ENCODE measurements around the gene SLC4A3. TPM values are rescaled to one million over a fixed set of nuclear protein-coding genes. Genes with fewer than 3 reads are reported as not detected.

SLC4A3 gene
- total RNA-seq, 1 experiment from 2014 or later, result 23.0 TPM

DNA sequence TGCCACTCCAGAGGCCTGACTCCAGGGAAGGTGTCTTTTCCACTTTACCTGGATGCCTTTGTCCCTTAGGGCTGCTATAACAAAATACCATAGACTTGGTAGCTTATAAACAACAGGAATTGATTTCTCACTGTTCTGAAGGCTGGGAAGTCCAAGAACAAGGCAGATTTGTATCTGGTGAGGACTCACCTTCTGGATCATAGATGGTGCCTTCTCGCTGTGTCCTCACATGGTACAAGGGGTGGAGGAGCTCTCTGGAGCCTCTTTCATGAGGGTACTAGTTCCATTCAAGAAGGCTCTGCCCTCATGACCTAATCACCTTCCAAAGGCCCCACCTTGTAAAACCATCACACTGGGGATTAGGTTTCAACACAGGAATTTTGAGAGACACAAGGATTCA, 52.1 kb downstream of the SLC4A3 start:
- no peaks in the 10 kb centered on the region for H3K36me3 ChIP-seq (ENCODE audit: control insufficient read depth in 1 of 2, insufficient read depth in 2 of 2, low read length in 2 of 2)
- intact Hi-C loops (cut with micrococcal nuclease), result no loop called here
- POLR2A ChIA-PET, result interaction anchor here (0.8 kb wide), 1 partner anchor 29 kb away, joined by 3 read pairs; no protein-coding TSS in a partner anchor
- H3K4me2 ChIP-seq (ENCODE audit: low read length), result no peak overlapping the region
- no peaks in the 10 kb centered on the region for H3K9me2 ChIP-seq (ENCODE audit: insufficient read depth)
- H3K79me2 ChIP-seq (ENCODE audit: insufficient read depth, low read length), result no peaks in the 10 kb centered on the region
- peaks cover 0 to 22% of the 10 kb centered on the region in 2 experiments; a peak in 1 of 4 replicates for H3K9me3 ChIP-seq (ENCODE audit: control insufficient read depth in 1 of 2, insufficient read depth in 1 of 2, low read depth in 1 of 2, low read length in 2 of 2)
- RAD21 ChIA-PET (ENCODE audit: low non-redundant PET in 1 of 2, low total read pairs in 2 of 2, uncharacterized antibody in 2 of 2, unreplicated experiment in 2 of 2), result no interaction called here
- no peak overlapping the region for H3K9ac ChIP-seq (ENCODE audit: low read length)
- TF ChIP-seq ZNF274 (IDR thresholded peaks at IDR 0.05; ENCODE audit: low read depth, low read length), result no peak
- TF ChIP-seq, protein P1, sequence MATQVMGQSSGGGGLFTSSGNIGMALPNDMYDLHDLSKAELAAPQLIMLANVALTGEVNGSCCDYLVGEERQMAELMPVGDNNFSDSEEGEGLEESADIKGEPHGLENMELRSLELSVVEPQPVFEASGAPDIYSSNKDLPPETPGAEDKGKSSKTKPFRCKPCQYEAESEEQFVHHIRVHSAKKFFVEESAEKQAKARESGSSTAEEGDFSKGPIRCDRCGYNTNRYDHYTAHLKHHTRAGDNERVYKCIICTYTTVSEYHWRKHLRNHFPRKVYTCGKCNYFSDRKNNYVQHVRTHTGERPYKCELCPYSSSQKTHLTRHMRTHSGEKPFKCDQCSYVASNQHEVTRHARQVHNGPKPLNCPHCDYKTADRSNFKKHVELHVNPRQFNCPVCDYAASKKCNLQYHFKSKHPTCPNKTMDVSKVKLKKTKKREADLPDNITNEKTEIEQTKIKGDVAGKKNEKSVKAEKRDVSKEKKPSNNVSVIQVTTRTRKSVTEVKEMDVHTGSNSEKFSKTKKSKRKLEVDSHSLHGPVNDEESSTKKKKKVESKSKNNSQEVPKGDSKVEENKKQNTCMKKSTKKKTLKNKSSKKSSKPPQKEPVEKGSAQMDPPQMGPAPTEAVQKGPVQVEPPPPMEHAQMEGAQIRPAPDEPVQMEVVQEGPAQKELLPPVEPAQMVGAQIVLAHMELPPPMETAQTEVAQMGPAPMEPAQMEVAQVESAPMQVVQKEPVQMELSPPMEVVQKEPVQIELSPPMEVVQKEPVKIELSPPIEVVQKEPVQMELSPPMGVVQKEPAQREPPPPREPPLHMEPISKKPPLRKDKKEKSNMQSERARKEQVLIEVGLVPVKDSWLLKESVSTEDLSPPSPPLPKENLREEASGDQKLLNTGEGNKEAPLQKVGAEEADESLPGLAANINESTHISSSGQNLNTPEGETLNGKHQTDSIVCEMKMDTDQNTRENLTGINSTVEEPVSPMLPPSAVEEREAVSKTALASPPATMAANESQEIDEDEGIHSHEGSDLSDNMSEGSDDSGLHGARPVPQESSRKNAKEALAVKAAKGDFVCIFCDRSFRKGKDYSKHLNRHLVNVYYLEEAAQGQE (IDR thresholded peaks at IDR 0.05; ENCODE audit: low read depth), result no peak
- TF ChIP-seq SP1 (IDR thresholded peaks at IDR 0.05; ENCODE audit: low read depth), result no peak
- TF ChIP-seq ELF1 (IDR thresholded peaks at IDR 0.05; ENCODE audit: borderline replicate concordance, low read depth), result no peak
- no peak for TF ChIP-seq CBX3 (IDR thresholded peaks at IDR 0.05; ENCODE audit: low read depth)
- no peak for TF ChIP-seq FOSL1 (IDR thresholded peaks at IDR 0.05; ENCODE audit: low read depth)
- no peak for TF ChIP-seq EZH2phosphoT487 (IDR thresholded peaks at IDR 0.05; ENCODE audit: borderline replicate concordance)
- no peak for TF ChIP-seq EZH2 (IDR thresholded peaks at IDR 0.05)
- TF ChIP-seq POLR2AphosphoS5 (IDR thresholded peaks at IDR 0.05; ENCODE audit: low read depth, low read length), result no peak
- TF ChIP-seq YY1 (IDR thresholded peaks at IDR 0.05; ENCODE audit: extremely low read depth, insufficient replicate concordance, low read depth, low read length), result no peak
- no peak for TF ChIP-seq ZFX (IDR thresholded peaks at IDR 0.05)
- TF ChIP-seq CEBPB (IDR thresholded peaks at IDR 0.05; ENCODE audit: low read depth), result no peak
- TF ChIP-seq JUND (IDR thresholded peaks at IDR 0.05), result no peak
- no peak for TF ChIP-seq EGR1 (IDR thresholded peaks at IDR 0.05; ENCODE audit: low read depth)
- no peak for TF ChIP-seq RAD21 (IDR thresholded peaks at IDR 0.05; ENCODE audit: low read depth)
- no peak for TF ChIP-seq POLR2A (IDR thresholded peaks at IDR 0.05; ENCODE audit: borderline replicate concordance, extremely low read depth, insufficient read depth, insufficient read length)
- CTCF ChIA-PET, result no interaction called here
- H4K20me1 ChIP-seq (ENCODE audit: insufficient read depth), result no peaks in the 10 kb centered on the region
- ATAC-seq (no peak), DNase-seq (ENCODE audit: low read depth, low spot score) (no peak)
- no peak overlapping the region for H3K4me3 ChIP-seq (replicated peaks in 1 of 2; ENCODE audit: low read depth in 1 of 2, low read length in 2 of 2)
- no peak overlapping the region for H3K27ac ChIP-seq (ENCODE audit: low read depth, low read length)
- BruUV-seq (replicated peaks), result no TSS peak
- no peaks in the 10 kb centered on the region for H3K27me3 ChIP-seq (ENCODE audit: insufficient read depth, low read length)
- no peak overlapping the region for H2AFZ ChIP-seq (ENCODE audit: low read depth, low read length, poor library complexity, severe bottlenecking)
- peaks cover 10 to 36% of the 10 kb centered on the region in 2 experiments for H3K4me1 ChIP-seq (ENCODE audit: control insufficient read depth in 1 of 2, insufficient read depth in 2 of 2, low read length in 2 of 2)

Measured in HCT116 (cell line).